ENCODE results near the gene ZNHIT3.
"Not testable (repeated sequence)": the region's sequence is repeated elsewhere in the genome, so short reads cannot be mapped to it uniquely, and the experiment has no call there.

Gene ZNHIT3

GRCh38 chr17:36485027-36485426 is 1.5 kb upstream of the ZNHIT3 start:
- no peak for DNase-seq

- DNase-seq, result no peak
Measured at GRCh38 chr17:36485805-36486203, 677 bp upstream of the ZNHIT3 start.

- DNase-seq, result no peak
Measured at GRCh38 chr17:36493956-36494355, 7.5 kb downstream of the ZNHIT3 start.

GRCh38 chr17:36494674-36495073 is 8.2 kb downstream of the ZNHIT3 start:
- no peak for DNase-seq

GRCh38 chr17:36495076-36495578 is 8.6 kb downstream of the ZNHIT3 start:
- DNase-seq, result no peak

GRCh38 chr17:36496018-36496789 is 9.7 kb downstream of the ZNHIT3 start:
- DNase-seq, result no peak

- DNase-seq, result no peak
Measured at GRCh38 chr17:36498155-36498554, 11.7 kb downstream of the ZNHIT3 start.

- no peak for DNase-seq
Measured at GRCh38 chr17:36498560-36499300, 12.2 kb downstream of the ZNHIT3 start.

GRCh38 chr17:36500745-36501225 is 14.3 kb downstream of the ZNHIT3 start:
- DNase-seq, result no peak

GRCh38 chr17:36501351-36501750 is 14.9 kb downstream of the ZNHIT3 start:
- DNase-seq, result no peak

- DNase-seq, result no peak
Measured at GRCh38 chr17:36501963-36502362, 15.5 kb downstream of the ZNHIT3 start.

GRCh38 chr17:36503456-36504155 is 17.1 kb downstream of the ZNHIT3 start:
- DNase-seq, result no peak

GRCh38 chr17:36504156-36504545 is 17.7 kb downstream of the ZNHIT3 start:
- no peak for DNase-seq

- no peak for DNase-seq
Measured at GRCh38 chr17:36505171-36505570, 18.7 kb downstream of the ZNHIT3 start.

- DNase-seq, result no peak
Measured at GRCh38 chr17:36506249-36506826, 19.9 kb downstream of the ZNHIT3 start.

GRCh38 chr17:36506831-36507230 is 20.4 kb downstream of the ZNHIT3 start:
- DNase-seq, result no peak

- DNase-seq, result no peak
Measured at GRCh38 chr17:36507266-36507665, 20.8 kb downstream of the ZNHIT3 start.

- DNase-seq, result not testable (repeated sequence)
Measured at GRCh38 chr17:36508439-36508838, 22.0 kb downstream of the ZNHIT3 start.

GRCh38 chr17:36509272-36509985 is 22.9 kb downstream of the ZNHIT3 start:
- no peak for DNase-seq

GRCh38 chr17:36510636-36511035 is 24.2 kb downstream of the ZNHIT3 start:
- DNase-seq, result no peak

- DNase-seq, result no peak
Measured at GRCh38 chr17:36511216-36511615, 24.7 kb downstream of the ZNHIT3 start.

GRCh38 chr17:36512641-36513040 is 26.2 kb downstream of the ZNHIT3 start:
- DNase-seq, result no peak
